ENCODE results near the gene GPR107.

GPR107 gene

GRCh38 chr9:130029223-130029973 lies 24.3 kb upstream of the GPR107 start:
- TF ChIP-seq CTCF (conservative IDR thresholded peaks at IDR 0.05; ENCODE audit: low read length), result no peak
- H3K4me3 ChIP-seq (ENCODE audit: low read length), result no peak overlapping the region

GRCh38 chr9:130030651-130031127 lies 23.0 kb upstream of the GPR107 start:
- no peak for TF ChIP-seq CTCF (conservative IDR thresholded peaks at IDR 0.05; ENCODE audit: low read length)
- DNase-seq (ENCODE audit: low read depth), result no peak
- H3K4me3 ChIP-seq (ENCODE audit: low read length), result no peak overlapping the region

More at GRCh38 chr9:130029223-130029973, 24.3 kb upstream of the GPR107 start:
- no peak for DNase-seq (ENCODE audit: low read depth)

GRCh38 chr9:130034570-130034969 lies 19.1 kb upstream of the GPR107 start:
- TF ChIP-seq CTCF (conservative IDR thresholded peaks at IDR 0.05; ENCODE audit: low read length), result no peak
- DNase-seq (ENCODE audit: low read depth), result peak; percentile 65
- no peak overlapping the region for H3K4me3 ChIP-seq (ENCODE audit: low read length)

- DNase-seq (ENCODE audit: low read depth), result no peak
- H3K4me3 ChIP-seq (ENCODE audit: low read length), result no peak overlapping the region
- no peak for TF ChIP-seq CTCF (conservative IDR thresholded peaks at IDR 0.05; ENCODE audit: low read length)
Observed at GRCh38 chr9:130036099-130036498, 17.6 kb upstream of the GPR107 start.

- no peak for DNase-seq (ENCODE audit: low read depth)
- no peak; the same call in 1 of the 2 replicates for TF ChIP-seq CTCF (conservative IDR thresholded peaks at IDR 0.05; ENCODE audit: low read length)
- H3K4me3 ChIP-seq (ENCODE audit: low read length), result no peak overlapping the region
Observed at GRCh38 chr9:130039528-130040147, 14.1 kb upstream of the GPR107 start.

- TF ChIP-seq CTCF (conservative IDR thresholded peaks at IDR 0.05; ENCODE audit: low read length), result no peak
- peak overlapping the region; percentile 85 for H3K4me3 ChIP-seq (ENCODE audit: low read length)
- DNase-seq (ENCODE audit: low read depth), result no peak
Observed at GRCh38 chr9:130040984-130041647, 12.6 kb upstream of the GPR107 start.
